HepG2 (cell line): ENCODE results near the gene BPI. TPM values are rescaled to one million over a fixed set of nuclear protein-coding genes. Genes with fewer than 3 reads are reported as not detected.
A peak's percentile ranks its signal among the peaks of the same experiment; 100 is the strongest.

Experiments used
- ATAC-seq: fragments of 200-7000 bp; cut with Tn5 transposase; 3 replicates; pipeline ENCODE4 v1.9.1; 2020; ENCODE audit warnings: mild to moderate bottlenecking, moderate library complexity
- BruUV-seq: library from RNA; stranded (reverse); fragments of 400-500 nt; replicated peaks from 2 replicates; lab custom pipeline; 2021; lab: Mats Ljungman, UMichigan
- CTCF ChIA-PET: fragments of 300-600 bp; formaldehyde crosslinking; extraction: SDS; loops from one replicate; lab custom pipeline; 2021; ENCODE audit warnings: low total read pairs, inconsistent platforms, low intra/inter-chr PET ratio; lab: Yijun Ruan, JAX
- POLR2A ChIA-PET: fragments of 350-600 bp; sonication (Branson Sonifier 250); formaldehyde crosslinking; loops from one replicate; lab custom pipeline; 2020; ENCODE audit warnings: antibody characterized with exemption, inconsistent platforms; lab: Yijun Ruan, JAX
- DNase-seq: peaks from one replicate; pipeline ENCODE4 v3.0.0-alpha.2; 2015; ENCODE audit warnings: low spot score
- FAIRE-seq: peaks from 3 replicates; lab custom pipeline; 2011; peaks lifted over from hg19 to GRCh38; lab: Jason Lieb, UNC
- H2AFZ ChIP-seq: one replicate; pipeline ENCODE4 v1.6.1; 2011; ENCODE audit warnings: low read length, inconsistent platforms
- H3K27ac ChIP-seq: fragments of 300-600 bp; 3 replicates; pipeline ENCODE4 v1.8.0; 2011; ENCODE audit warnings: mixed run types, mild to moderate bottlenecking, mixed read lengths, low read length, inconsistent platforms; ENCODE audit not compliant: insufficient read depth; ENCODE audit errors: extremely low read length
- H3K27me3 ChIP-seq, 2 experiments: fragments of 200-600 bp in 1 of 2; 2 replicates in 1 of 2; 3 replicates in 1 of 2; pipeline versions ENCODE4 v1.6.0 to v1.8.0; 2011; ENCODE audit warnings: low read length in 2 of 2, mild to moderate bottlenecking in 2 of 2, moderate library complexity in 2 of 2, inconsistent platforms in 1 of 2; ENCODE audit not compliant: insufficient read depth in 2 of 2, control insufficient read depth in 1 of 2
- H3K36me3 ChIP-seq, 2 experiments: fragments of 200-600 bp in 1 of 2; replicated peaks in 1 of 2; 2 replicates in 1 of 2; 3 replicates in 1 of 2; pipeline versions ENCODE4 v1.5.1 to v1.8.0; 2011; ENCODE audit warnings: low read length in 2 of 2, inconsistent platforms in 1 of 2; ENCODE audit not compliant: insufficient read depth in 2 of 2, control insufficient read depth in 1 of 2
- H3K4me1 ChIP-seq: 2 replicates; pipeline ENCODE4 v1.5.1; 2012; ENCODE audit warnings: low read length, inconsistent platforms; ENCODE audit not compliant: insufficient read depth
- H3K4me2 ChIP-seq: 2 replicates; pipeline ENCODE4 v1.6.0; 2011; ENCODE audit warnings: low read depth, low read length, inconsistent platforms
- H3K4me3 ChIP-seq, 3 experiments: fragments of 200-600 bp in 1 of 3; sonication (generic), shearing (Covaris generic) in 1 of 3; replicated peaks in 1 of 3; 2 replicates each; pipeline ENCODE4 v1.5.1; 2011 to 2016; ENCODE audit warnings: low read length in 3 of 3, inconsistent platforms in 2 of 3, low read depth in 2 of 3, mild to moderate bottlenecking in 2 of 3, control low read depth in 1 of 3, mixed read lengths in 1 of 3; ENCODE audit not compliant: insufficient read depth in 1 of 3
- H3K79me2 ChIP-seq: one replicate; pipeline ENCODE4 v1.6.1; 2011; ENCODE audit warnings: low read length, inconsistent platforms; ENCODE audit not compliant: insufficient read depth
- H3K9ac ChIP-seq: 2 replicates; pipeline ENCODE4 v1.6.0; 2011; ENCODE audit warnings: mild to moderate bottlenecking, low read depth, low read length, inconsistent platforms; ENCODE audit not compliant: insufficient read depth
- H3K9me3 ChIP-seq: 2 replicates; pipeline ENCODE4 v1.5.1; 2012; ENCODE audit warnings: mild to moderate bottlenecking, low read length
- H4K20me1 ChIP-seq: 2 replicates; pipeline ENCODE4 v1.6.0; 2011; ENCODE audit warnings: inconsistent platforms, mild to moderate bottlenecking, low read length, moderate library complexity; ENCODE audit not compliant: insufficient read depth
- BHLHE40 ChIP-seq: IDR thresholded peaks from 2 replicates; pipeline ENCODE4 v1.6.1; 2011; ENCODE audit warnings: low read length, improper control_type of control experiment
- DPF2 ChIP-seq: sonication (generic); formaldehyde crosslinking; IDR thresholded peaks from 2 replicates; pipeline ENCODE4 v1.4.0; 2020; ENCODE audit warnings: mild to moderate bottlenecking, low read depth, missing genetic modification reagents, borderline replicate concordance
- EED ChIP-seq: sonication (generic); formaldehyde crosslinking; IDR thresholded peaks from 2 replicates; pipeline ENCODE4 v1.5.0; 2020; ENCODE audit warnings: mild to moderate bottlenecking, missing genetic modification reagents
- RAD21 ChIP-seq: fragments of 450-650 bp; formaldehyde crosslinking; IDR thresholded peaks from 2 replicates; pipeline ENCODE4 v1.5.0; 2020; ENCODE audit warnings: mild to moderate bottlenecking
- RCOR2 ChIP-seq: IDR thresholded peaks from 2 replicates; pipeline ENCODE4 v1.6.1; 2016; ENCODE audit warnings: missing biosample characterization, missing genetic modification reagents
- SIN3A ChIP-seq: IDR thresholded peaks from 2 replicates; pipeline ENCODE4 v1.6.1; 2011; ENCODE audit warnings: low read depth, mild to moderate bottlenecking, control low read depth, low read length, borderline replicate concordance
- STAG1 ChIP-seq: sonication (generic); formaldehyde crosslinking; IDR thresholded peaks from 2 replicates; pipeline ENCODE4 v1.4.0; 2020; ENCODE audit warnings: missing genetic modification reagents
- ZMYM4 ChIP-seq: sonication (generic); formaldehyde crosslinking; IDR thresholded peaks from 2 replicates; pipeline ENCODE4 v1.8.1; 2023; ENCODE audit warnings: mild to moderate bottlenecking, missing genetic modification reagents
- ZNF564 ChIP-seq: sonication (generic); formaldehyde crosslinking; IDR thresholded peaks from 2 replicates; pipeline ENCODE4 v1.8.1; 2023; ENCODE audit warnings: mild to moderate bottlenecking, missing genetic modification reagents
- ZNF788 ChIP-seq: sonication (generic); formaldehyde crosslinking; IDR thresholded peaks from 2 replicates; pipeline ENCODE4 v1.5.0; 2020; ENCODE audit warnings: mild to moderate bottlenecking, missing genetic modification reagents, borderline replicate concordance
- WGBS: methylation state at CpG from one replicate; pipeline ENCODE4 v1.1.6; 2017; ENCODE audit warnings: low lambda C conversion rate; 5-methylcytosine and 5-hydroxymethylcytosine counted together
- in situ Hi-C: cut with HindIII; loops from 2 replicates; pipeline ENCODE4 v1.10.0; 2017; ENCODE audit warnings: low pct_unique_long_range_greater_than_20kb; ENCODE audit not compliant: extremely low pct_ligation_motif_present
- intact Hi-C: fragments of 100-400 bp; cut with micrococcal nuclease; formaldehyde crosslinking; loops from one replicate; pipeline ENCODE4 v1.10.0; 2022; ENCODE audit not compliant: unreplicated experiment
- polyA plus RNA-seq, 8 experiments: library from polyadenylated mRNA; depleted of rRNA in 3 of 8; stranded (reverse) in 7 of 8; unstranded in 1 of 8; fragments of >200 nt; fragmentation: Illumina TruSeq in 4 of 8; extraction: Trizol in 4 of 8; gene quantifications; 2 replicates each; pipeline versions ENCODE4 v1.2.1 to v1.2.3, GENCODE V29; 2011 to 2016; ENCODE audit warnings: low read depth in 4 of 8, missing spikeins in 1 of 8, mixed read lengths in 1 of 8; ENCODE audit not compliant: insufficient read depth in 1 of 8
- total RNA-seq, 5 experiments: library from RNA; depleted of rRNA; stranded (reverse); fragments of >200 nt; fragmentation: Illumina TruSeq; extraction: Trizol; gene quantifications; 2 replicates each; pipeline ENCODE4 v1.2.3, GENCODE V29; 2016; ENCODE audit warnings: low read depth in 1 of 5
- TF ChIP-seq, protein P1 (sequence below): IDR thresholded peaks from 2 replicates; pipeline ENCODE4 v1.4.0; 2020; ENCODE audit warnings: mild to moderate bottlenecking, missing genetic modification reagents
- TF ChIP-seq, protein P2 (sequence below): sonication (generic); formaldehyde crosslinking; IDR thresholded peaks from 2 replicates; pipeline ENCODE4 v1.5.0; 2020; ENCODE audit warnings: mild to moderate bottlenecking, missing genetic modification reagents, moderate library complexity

Gene BPI
- total and polyA plus RNA-seq, 2 of the 13 experiments (the other 11 are each of a cell fraction or from before 2014, with no cell fraction given) = not detected

- no peaks in the 10 kb centered on the region for H3K36me3 ChIP-seq
- no peaks in the 10 kb centered on the region for H3K9me3 ChIP-seq
- no peak overlapping the region for H3K27ac ChIP-seq
- no peaks in the 10 kb centered on the region for H3K4me1 ChIP-seq
- intact Hi-C loops = no loop called here
- H4K20me1 ChIP-seq = no peaks in the 10 kb centered on the region
- H3K79me2 ChIP-seq = no peaks in the 10 kb centered on the region
- H3K4me3 ChIP-seq = no peak overlapping the region
- H2AFZ ChIP-seq = no peak overlapping the region
- ChIA-PET CTCF (no interaction called here), POLR2A (no interaction called here)
- no peak overlapping the region for H3K4me2 ChIP-seq
- in situ Hi-C loops = no loop called here
- BruUV-seq = no TSS peak
- TF ChIP-seq RCOR2 (CRISPR knock-in tag) (no peak), RAD21 (0 out of 2 replicates have a peak, but pooled peaks have one; percentile 16), STAG1 (CRISPR knock-in tag) (peak; percentile 63), EED (0 out of 2 replicates have a peak, but pooled peaks have one; percentile 35), ZNF788 (CRISPR knock-in tag) (peak; percentile 34; the same call in 1 of the 2 replicates), DPF2 (CRISPR knock-in tag) (no peak), ZMYM4 (CRISPR knock-in tag) (no peak), ZNF564 (CRISPR knock-in tag) (0 out of 2 replicates have a peak, but pooled peaks have one; percentile 30), SIN3A (no peak), BHLHE40 (peak; percentile 55; the same call in 1 of the 2 replicates)
- TF ChIP-seq, protein P1, sequence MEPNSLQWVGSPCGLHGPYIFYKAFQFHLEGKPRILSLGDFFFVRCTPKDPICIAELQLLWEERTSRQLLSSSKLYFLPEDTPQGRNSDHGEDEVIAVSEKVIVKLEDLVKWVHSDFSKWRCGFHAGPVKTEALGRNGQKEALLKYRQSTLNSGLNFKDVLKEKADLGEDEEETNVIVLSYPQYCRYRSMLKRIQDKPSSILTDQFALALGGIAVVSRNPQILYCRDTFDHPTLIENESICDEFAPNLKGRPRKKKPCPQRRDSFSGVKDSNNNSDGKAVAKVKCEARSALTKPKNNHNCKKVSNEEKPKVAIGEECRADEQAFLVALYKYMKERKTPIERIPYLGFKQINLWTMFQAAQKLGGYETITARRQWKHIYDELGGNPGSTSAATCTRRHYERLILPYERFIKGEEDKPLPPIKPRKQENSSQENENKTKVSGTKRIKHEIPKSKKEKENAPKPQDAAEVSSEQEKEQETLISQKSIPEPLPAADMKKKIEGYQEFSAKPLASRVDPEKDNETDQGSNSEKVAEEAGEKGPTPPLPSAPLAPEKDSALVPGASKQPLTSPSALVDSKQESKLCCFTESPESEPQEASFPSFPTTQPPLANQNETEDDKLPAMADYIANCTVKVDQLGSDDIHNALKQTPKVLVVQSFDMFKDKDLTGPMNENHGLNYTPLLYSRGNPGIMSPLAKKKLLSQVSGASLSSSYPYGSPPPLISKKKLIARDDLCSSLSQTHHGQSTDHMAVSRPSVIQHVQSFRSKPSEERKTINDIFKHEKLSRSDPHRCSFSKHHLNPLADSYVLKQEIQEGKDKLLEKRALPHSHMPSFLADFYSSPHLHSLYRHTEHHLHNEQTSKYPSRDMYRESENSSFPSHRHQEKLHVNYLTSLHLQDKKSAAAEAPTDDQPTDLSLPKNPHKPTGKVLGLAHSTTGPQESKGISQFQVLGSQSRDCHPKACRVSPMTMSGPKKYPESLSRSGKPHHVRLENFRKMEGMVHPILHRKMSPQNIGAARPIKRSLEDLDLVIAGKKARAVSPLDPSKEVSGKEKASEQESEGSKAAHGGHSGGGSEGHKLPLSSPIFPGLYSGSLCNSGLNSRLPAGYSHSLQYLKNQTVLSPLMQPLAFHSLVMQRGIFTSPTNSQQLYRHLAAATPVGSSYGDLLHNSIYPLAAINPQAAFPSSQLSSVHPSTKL (CRISPR knock-in tag) = no peak
- TF ChIP-seq, protein P2, sequence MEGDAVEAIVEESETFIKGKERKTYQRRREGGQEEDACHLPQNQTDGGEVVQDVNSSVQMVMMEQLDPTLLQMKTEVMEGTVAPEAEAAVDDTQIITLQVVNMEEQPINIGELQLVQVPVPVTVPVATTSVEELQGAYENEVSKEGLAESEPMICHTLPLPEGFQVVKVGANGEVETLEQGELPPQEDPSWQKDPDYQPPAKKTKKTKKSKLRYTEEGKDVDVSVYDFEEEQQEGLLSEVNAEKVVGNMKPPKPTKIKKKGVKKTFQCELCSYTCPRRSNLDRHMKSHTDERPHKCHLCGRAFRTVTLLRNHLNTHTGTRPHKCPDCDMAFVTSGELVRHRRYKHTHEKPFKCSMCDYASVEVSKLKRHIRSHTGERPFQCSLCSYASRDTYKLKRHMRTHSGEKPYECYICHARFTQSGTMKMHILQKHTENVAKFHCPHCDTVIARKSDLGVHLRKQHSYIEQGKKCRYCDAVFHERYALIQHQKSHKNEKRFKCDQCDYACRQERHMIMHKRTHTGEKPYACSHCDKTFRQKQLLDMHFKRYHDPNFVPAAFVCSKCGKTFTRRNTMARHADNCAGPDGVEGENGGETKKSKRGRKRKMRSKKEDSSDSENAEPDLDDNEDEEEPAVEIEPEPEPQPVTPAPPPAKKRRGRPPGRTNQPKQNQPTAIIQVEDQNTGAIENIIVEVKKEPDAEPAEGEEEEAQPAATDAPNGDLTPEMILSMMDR = peak; percentile 68
- H3K9ac ChIP-seq = no peak overlapping the region
- 30% methylated on average over 8 of the region's 8 CpGs for WGBS
- H3K27me3 ChIP-seq = peaks cover 0 to 28% of the 10 kb centered on the region in 2 experiments; a peak in 3 of 5 replicates
- DNase-seq (peak; percentile 31), ATAC-seq (peak; percentile 83), FAIRE-seq (peak; percentile 47)
These were observed 990 bp downstream of the BPI start for GRCh38 chr20:38304845-38305447.
